Endometrial microvascular endothelial cells (primary cell): ENCODE measurements around the gene ADGRG1. TPM values are rescaled to one million over a fixed set of nuclear protein-coding genes. Genes with fewer than 3 reads are reported as not detected.

Experiments
- in situ Hi-C: cut with HindIII; loops from 2 replicates; pipeline ENCODE4 v1.10.0; 2017; ENCODE audit warnings: low sequenced_read_pairs, low pct_unique_long_range_greater_than_20kb; ENCODE audit errors: inconsistent ontology term
- total RNA-seq: library from RNA; depleted of rRNA; stranded (reverse); fragments of >200 nt; gene quantifications from one replicate; pipeline ENCODE4 v1.2.3, GENCODE V29; 2015; ENCODE audit errors: inconsistent ontology term

Gene ADGRG1
- total RNA-seq, 1 donor from 2014 or later = 242 TPM

DNA sequence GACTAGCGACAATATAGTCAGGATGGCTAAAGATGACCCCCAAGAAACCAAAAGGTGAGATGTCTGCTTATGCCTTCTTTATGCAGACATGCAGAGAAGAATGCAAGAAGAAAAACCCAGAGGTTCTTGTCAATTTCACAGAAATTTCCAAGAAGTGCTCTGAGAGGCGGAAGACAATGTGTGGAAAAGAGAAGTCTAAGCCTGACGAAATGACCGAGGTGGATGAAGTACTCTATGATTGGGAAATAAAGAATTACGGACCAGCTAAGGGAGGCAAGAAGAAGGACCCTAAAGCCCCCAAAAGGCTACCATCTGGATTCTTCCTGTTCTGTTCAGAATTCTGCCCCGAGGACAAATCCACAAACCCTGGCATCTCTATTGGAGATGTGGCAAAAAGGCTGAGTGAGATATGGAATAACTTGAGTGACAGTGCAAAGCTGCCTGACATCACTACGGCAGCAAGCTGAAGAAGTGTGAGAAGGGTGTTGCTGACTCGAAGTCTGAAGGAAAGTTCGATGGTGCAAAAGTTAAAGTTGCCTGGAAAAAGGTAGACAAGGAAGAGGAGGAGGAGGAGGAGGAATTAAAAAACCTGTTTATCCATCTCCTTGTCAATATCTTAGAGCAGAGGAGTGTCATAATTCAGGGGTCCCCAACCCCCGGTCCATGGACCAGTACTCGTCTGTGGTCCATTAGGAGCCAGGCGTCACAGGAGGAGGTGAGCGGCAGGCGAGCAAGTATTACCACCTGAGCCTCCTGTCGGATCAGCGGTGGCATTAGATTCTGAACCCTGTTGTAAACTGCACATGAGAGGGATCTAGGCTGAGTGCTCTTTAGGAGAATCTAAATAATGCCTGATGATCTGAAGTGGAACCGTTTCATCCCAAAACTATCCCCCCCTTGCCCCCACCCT, 25.1 kb upstream of the ADGRG1 start:
- in situ Hi-C loops = no loop called here

DNA sequence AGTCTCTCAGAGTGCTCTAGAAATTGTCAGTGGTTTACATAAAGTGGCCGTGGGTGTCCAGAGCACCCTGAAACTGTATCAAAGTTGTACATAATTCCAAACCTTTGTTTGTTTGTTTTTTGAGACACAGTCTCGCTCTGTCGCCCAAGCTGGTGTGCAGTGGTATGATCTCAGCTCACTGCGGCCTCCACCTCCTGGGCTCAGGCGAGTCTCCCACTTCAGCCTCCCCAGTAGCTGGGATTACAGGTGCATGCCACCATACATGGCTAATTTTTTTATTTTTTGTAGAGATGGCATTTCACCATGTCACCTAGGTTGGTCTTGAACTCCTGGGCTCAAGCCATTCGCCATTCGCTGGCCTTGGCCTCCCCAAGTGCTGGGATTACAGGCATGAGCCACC, 24.3 kb upstream of the ADGRG1 start:
- in situ Hi-C loops = no loop called here

DNA sequence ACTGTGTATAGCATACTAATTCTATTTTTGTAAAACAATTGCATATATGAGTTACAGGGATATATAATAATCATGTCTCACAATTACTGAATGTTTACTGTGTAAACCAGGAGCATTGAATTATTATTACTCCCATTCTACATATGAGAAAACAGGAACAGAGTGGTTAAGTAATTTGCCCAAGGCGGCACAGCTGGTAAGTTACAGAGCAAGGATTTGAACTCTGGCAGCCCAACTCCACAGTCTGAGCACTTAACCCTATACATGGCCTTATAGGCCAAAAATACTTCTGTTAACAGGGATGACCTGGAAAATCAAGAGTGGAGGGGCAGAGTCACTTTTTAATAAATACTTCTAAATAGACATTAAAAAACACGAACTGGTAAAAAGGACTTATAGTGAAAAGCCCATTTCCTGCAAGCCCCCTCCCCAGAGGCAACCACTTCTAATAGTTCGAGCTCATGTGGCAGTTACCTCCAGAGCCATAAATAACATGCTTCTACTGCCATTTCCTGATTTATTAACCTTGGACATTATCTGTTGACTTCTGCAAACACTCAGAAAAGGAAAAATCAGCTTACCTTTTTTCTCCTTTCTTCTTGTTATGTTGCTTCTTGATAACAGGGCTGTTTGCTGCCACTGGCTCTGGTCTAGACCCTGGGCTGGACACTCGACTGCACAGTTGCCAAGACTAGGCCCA, 22.1 kb upstream of the ADGRG1 start:
- in situ Hi-C loops = no loop called here

DNA sequence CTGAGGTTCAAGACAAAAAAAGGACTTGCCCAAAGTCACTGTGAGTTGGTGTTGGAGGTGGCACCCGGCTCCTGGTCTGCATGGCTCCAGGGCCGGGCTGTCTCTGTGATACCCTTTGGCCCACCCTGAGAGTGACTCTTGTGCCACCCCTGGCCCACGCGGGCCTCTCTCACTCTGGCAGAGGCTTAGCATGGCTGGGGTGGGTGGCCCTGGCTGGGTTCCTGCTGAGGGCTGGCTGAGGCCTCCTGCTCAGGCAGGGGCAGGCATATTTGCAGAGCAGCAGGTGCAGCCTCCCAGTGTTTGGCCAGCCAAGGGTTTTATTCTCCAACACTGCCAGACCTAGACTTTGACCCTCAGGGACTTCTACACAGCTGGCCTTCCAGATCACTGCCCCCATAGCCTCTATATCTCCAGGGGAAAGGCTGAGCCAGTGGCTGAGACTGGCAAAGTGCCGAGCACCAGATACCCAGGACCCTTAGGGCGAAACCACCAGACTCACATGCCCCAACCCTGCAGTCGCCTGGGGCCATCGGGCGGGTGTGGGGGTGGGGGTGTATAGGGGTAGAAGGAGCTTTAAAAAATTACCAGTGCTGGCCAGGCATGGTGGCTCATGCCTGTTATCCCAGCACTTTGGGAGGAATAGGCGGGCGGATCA, 21.5 kb upstream of the ADGRG1 start:
- in situ Hi-C loops = no loop called here

DNA sequence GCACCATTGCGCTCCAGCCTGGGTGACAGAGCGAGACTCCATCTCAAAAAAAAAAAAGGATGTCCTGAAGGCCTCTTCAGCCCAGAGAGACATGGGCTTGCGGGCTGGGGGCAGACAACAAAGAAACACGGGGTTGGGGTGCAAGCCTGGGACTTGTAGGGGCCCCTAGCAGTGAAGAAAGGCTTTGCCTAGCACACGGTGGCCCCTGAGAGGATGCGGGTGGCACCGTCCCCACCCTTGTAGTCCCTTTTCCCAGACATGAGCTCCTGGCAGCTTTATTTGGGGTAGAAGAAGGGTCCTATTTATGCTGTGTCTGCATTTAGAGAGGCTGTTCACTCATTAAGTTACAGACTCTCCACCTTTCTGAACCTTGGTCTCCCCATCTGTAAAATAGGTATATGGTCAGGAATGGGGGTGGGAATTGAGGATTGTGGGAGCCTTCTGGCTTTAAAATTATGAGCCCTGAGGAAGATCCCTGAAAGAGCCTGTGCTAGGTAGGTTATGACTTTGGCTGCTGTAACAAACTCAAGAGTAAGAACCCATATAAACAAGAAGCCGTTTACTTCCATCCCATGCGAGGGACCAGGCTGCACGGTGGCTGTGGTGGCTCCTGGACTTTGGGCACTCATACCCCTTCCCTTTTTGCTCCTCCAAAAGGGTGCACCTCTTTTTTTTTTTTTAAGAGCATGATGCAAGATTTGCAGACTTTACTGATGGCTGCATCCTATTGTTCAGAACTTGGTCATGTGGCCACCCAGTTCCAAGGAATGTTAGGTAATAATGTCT, 20.6 kb upstream of the ADGRG1 start:
- in situ Hi-C loops = no loop called here

DNA sequence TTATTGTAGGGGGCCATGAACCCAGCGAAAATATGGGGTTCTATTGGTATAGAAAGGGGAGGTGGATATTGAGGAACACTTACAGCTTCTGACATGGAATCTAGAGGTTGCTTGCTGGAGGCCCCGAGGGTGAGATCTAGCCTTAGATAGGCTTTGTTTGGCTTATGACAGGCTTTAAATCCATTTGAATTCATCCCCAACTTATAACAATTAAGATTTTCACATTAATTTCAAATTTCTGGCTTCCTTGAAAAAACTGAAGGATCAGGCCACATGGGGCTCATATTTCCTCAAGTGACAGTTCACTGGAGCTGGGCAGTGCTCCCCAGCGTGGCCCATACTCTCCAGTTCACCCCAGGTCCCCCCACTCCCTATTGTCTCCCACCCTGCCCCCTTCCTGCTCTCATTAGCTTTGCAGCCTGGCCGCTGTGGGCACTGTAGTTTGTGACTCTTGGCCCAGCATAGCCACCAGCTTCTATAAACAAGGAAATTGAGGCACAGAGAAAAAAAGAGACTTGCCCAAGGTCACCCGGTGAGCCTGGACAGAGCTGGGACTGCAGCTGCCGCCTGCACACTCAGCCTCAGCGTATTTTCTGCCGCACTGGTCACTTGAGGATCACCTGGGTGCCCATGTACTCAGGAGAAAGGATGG, 19.8 kb upstream of the ADGRG1 start:
- in situ Hi-C loops = no loop called here

DNA sequence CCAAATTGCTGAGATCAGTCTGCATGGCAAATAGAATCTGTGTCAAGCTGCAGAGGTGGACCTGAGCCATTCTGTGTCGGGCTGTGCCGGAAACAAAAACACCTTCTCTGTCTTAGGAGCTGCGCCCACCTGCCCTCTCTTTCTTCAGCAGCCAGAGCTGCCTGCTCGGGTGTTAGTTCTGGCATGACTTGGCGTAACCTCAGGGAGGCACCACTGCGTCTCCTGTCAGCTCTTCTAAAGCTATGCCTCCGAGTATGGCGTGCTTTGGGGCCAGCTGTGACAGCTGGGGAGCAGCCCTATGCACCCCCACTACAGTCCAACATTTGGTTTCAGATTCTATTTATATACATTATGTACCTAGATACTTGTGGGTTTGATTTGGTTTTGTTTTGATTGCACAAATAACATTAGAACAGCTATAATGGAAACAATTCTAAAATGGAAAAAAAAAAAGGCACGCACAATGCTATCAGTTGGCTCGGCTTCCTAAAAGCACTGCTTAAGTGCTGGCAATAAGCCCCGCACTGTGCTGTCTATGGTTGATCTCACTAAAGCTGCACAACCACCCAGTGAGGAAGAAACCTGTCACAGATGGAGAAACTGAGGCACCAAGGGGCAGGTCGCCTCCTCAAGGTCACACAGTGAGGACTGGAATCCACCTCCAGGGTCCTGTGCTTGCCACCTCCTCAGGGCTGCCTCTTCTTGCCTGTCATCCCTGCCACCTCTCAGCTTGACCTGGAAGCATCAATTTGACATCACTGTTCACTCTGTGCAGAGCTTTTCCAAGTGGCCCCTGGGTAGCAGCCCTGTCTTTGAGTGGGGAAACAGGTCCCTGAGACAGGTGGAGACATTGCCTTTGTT, 18.7 kb upstream of the ADGRG1 start:
- in situ Hi-C loops = no loop called here

DNA sequence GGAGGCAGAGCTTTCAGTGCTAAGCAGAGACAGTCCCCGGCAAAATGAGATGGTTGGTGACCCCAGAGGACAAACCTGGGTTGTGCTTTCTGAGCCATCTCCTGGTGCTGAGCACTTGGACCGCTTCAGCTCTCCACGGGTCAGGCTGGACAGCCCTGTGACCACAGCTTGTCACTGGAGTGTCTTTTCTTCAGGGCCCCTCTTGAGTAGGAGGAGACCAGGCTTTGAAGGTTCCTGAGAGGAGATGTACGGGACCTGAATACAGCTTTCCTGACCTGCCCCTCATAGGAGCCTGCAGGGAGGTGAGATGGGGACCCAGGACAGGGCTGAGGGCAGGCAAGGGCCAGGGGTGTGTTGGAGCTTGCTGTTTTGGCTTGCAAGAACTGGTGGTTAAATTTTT, 17.8 kb upstream of the ADGRG1 start:
- in situ Hi-C loops = no loop called here

DNA sequence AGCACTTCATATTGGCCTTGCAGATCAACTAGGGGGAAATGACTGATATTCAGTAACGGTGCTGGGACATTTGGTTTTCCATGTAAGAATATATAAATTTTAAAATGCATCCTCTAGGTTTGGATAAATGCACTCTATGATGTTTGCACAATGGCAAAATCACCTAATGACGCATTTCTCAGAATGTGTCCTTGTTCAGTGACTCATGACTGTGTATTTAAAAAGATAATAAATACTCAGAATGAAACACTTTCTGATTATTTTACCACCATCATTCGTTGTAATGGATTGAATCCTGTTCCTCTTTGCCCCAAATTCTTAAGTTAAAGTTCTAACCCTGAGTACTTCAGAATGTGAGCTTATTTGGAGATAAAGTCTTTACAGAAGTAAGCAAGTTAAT, 17.2 kb upstream of the ADGRG1 start:
- in situ Hi-C loops = no loop called here

DNA sequence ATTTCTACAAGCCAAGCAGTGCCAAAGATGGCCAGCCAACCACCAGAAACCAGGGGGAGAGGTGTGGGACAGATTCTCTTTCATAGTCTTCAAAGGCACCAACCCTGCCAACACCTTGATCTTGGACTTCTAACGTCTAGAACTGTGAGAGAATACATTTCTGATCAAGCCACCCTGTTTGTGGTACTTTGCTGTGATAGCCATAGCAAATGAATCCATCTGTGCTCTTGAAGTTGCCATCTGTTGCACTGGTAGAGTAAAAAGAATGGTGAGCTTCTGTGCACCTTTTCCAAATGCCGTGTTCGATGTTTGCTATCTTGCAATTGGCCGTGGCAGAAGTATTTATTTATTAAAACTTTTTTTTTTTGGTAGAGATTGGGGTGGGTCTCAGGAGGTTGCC, 16.7 kb upstream of the ADGRG1 start:
- in situ Hi-C loops = no loop called here

DNA sequence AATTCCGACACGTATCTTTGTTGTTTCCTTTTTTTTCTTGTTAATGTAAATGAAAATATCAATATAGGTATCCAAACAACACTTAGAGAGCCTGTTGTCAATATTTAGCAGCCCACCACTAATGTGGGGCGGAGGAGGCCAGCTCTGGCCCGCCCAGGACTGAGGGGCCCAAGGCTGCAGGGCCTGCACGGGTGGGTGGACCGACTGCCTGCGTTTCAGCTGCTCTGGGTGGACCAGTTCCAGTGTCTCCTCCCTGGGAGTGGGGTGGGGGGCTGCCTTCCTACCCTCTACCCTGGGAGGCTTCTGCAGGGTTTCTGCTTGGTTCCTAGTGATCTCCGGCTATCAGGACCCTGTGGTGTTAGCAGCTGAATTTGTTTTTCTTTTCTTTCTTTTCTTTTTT, 15.9 kb upstream of the ADGRG1 start:
- in situ Hi-C loops = no loop called here

DNA sequence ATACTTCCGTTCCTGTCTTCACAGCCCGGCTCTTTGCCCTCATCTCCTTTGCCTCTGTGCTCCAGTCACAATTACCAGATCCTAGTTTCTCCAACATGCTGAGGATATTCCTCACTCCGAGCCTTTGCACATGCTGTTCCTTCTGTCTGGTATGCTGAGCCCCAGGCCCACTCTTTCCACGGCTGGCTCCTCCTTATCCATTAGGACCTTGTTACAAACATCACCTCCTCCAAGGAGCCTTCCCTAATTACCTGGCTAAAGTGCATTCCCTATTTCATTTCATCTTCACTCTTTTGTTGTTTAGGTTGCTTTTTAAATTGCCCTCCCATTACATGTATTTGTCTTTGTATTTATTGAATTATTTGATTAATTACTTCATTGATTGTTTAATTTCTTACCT, 14.9 kb upstream of the ADGRG1 start:
- in situ Hi-C loops = no loop called here

DNA sequence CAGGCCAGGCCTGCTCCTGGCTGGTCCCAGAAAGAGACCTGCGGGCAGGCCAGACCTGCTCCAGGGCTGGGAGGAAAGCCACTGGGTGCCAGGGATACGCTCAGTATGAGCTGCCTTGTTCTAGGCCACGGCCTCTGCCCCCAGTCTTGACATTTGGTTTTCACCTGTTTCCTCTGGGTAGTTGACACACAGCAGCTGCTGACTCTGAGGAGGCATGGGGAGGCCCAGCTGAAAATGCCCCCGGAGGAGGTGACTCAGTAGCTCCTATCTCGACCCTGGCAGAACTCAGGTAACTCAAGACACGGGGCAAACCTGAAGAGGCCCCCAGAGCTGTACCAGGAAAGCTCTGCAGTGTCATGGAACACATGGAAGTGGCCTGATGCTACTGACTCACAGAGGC, 13.9 kb upstream of the ADGRG1 start:
- in situ Hi-C loops = no loop called here

DNA sequence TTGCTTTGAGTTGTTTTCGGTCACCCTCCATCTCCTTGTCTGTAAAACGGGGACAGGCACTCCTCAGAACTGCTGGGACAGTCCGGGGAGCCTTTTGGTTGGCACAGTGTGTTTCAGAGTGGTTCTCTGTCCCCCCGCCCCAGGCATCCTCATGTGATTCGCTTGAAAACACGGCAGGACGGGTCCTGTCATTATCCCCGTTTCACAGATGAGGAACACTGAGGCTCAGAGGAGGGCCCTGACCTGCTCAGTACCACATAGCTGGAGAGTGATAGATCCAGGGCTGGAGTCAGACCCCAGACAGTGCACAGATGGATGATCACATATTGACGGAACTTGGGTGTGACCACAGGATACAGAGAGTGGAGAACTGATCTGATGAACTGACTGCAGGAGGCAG, 13.5 kb upstream of the ADGRG1 start:
- in situ Hi-C loops = no loop called here

DNA sequence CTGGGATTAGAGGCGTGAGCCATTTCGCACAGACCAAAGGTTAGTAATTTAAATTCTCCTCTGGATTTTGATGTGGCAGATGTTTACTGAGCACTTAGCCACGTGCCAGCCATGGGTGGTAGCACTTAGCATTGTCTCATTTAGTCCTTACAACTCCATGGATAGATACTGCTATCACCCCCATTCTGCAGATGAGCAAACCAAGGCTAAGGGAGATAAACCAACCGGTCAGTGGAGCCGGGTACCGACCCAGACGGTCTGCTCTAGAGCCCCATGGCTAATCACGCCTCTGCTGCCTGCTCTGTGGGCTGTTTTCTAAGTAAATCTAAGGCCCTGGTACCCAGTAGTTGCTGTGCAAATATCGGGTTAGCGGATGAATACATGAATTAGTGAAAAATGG, 12.6 kb upstream of the ADGRG1 start:
- in situ Hi-C loops = no loop called here

DNA sequence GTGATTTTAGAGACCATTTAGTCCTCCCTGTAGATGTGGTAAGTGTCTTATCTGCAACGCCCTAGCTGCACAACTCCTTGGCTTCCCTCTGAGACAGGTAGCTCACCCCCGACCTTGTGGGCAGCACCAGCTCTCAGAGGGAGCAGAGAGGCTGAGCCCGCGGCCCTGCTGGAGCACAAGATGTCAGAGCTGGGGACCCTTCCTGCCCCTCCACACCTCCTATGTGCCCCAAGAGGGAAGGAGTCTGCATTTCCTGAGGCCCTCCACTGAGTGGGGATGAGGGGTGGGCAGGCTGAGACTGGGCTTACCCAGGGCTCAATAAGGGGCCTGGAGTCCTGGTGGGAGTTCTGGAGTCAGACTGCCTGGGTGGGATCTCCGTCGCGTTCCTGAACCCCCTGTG, 12.2 kb upstream of the ADGRG1 start:
- in situ Hi-C loops = no loop called here

DNA sequence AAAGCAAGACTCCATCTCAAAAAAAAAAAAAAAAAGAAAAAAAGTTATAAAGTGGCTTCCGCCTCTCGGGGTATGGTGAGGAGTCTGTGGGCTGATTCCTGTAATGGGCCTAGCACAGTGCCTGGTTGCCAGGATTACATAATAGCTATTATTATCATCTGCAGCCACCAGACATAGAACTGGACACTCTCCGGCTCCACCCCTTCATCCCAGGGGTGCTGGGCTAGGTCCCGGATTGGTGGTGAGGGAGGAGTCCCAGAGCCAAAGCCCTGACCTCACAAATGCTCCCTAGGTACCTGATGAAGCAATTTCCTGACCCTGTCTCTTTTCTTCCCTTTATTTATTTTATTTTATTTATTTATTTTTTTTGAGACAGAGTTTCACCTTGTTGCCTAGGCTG, 11.6 kb upstream of the ADGRG1 start:
- in situ Hi-C loops = no loop called here

DNA sequence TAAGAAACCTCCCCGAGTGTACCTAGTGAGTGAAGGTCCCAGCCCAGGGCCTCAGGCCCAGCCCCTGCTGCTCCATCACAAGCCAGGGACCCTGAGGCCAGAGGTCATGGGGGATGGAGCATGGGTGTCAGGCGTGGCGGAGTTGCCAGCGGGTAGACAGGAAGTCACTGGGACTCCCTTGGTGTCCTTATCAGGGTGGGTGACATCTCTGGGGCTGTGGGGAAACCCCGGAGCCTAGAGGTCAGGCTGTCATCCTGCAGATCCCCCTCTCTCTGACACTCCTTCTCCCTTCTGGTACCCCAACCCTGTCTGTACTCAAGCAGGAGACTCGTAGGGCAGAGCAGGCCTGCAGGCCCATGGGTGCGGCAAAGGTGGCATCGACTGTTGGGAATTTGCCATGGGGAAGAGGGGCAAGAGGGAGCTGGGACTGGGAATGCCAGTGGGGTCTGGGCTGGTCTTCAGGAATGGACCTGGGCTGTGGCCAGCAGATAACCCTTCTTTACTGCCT, 10.8 kb upstream of the ADGRG1 start:
- in situ Hi-C loops = no loop called here
